ENCODE measurements around the gene GNG14. TPM values are rescaled to one million over a fixed set of nuclear protein-coding genes. Genes with fewer than 3 reads are reported as not detected.
A peak's percentile ranks its signal among the peaks of the same experiment; 100 is the strongest.
"Not testable (repeated sequence)": the region's sequence is repeated elsewhere in the genome, so short reads cannot be mapped to it uniquely, and the experiment has no call there.

Gene GNG14
- polyA plus RNA-seq, 3 donors = 0.45 to 0.55 TPM; not detected in 1

DNA sequence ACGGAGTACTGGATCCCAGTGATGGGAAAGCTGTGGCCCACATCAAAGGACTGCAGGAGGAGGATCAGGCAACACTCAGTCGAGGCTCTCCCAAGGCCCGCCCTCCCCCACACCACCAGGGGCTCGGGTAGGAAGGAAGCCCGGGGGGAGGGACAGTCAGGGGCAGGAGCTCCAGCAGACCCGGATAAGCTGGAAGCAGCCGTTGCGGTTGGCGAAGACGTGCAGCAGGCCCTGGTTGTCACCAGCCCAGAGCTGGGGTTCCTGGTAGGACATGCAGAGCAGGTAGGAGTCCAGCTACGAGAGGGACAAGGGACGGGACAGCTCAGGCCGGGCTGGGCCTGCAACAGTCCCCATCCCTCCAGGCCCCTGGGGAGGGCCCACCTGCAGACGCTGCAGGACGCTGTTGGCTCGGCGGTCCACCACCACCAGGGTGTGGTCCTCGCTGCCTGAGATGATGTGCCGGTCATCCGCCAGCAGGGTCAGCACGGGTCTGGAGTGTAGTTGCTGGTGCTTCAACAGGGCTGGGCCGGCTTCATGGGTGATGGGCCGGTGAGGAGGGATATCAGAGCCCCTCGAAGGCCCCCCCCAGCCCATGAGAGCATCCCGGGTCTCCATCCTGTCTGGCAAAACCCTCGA lies 1.9 kb downstream of the GNG14 start:
- DNase-seq (ENCODE audit: extremely low read depth in 1 of 11, low read depth in 9 of 11, low spot score in 4 of 11) = no peak

DNA sequence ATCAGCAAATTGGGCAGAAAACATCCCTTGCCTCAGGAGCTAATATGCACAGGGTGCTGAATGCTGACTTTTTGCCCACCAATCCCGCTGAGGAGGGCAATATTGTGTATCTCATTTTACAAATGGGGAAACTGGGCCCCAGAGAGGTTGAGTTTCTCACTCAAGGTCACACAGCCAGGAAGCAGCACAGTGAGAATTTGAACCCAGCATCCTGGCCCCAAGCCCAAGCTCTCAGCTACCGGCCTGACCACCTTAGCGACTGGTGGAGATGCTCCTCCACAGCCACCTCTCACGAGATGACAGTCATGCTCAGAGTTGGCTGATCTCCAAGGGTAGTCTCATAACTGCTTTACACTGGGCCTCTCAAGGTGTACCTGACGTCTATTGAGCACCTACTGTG lies 5.2 kb downstream of the GNG14 start:
- no peak for DNase-seq (ENCODE audit: extremely low read depth in 1 of 11, low read depth in 9 of 11, low spot score in 4 of 11)

DNA sequence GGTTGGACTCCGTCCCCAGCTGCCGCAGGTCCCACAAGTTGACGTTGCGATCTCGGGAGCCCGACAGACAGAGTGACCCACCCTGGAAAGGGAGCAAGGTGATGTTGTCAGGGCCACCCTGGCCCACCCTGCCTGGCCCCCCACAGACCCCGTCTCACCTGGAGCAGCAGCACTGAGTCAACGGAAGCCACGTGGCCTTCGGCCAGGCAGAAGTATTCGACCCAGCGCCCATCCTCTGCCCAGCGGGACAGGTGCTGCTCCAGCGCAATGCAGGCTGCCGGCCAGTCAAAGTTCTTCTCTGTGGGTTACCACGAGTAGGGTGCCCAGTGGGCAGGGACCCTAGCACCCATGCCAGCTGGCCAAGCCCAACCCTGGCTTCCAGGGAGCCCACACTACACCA lies 6.8 kb downstream of the GNG14 start:
- no peak for DNase-seq (ENCODE audit: extremely low read depth in 1 of 11, low read depth in 9 of 11, low spot score in 4 of 11)

DNA sequence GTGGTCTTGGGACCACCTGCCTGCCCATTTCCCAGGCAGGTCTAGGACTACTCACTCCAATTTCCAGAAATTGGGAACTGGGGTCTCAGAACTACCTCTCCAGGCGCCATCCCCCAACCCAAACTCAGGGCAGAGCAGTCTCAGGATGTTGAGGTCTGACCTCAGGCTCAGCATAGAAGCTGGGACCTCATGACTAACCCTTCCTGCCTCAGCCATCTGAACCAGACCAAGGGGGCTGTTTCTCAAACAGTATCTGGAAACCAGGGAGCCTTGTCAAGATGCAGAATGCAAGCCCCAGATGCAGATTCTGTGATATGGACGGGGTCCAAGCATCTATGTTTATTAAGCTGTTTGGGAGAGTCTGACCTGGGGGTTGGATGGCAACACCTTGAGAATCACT lies 7.3 kb downstream of the GNG14 start:
- no peak for DNase-seq (ENCODE audit: extremely low read depth in 1 of 11, low read depth in 9 of 11, low spot score in 4 of 11)

DNA sequence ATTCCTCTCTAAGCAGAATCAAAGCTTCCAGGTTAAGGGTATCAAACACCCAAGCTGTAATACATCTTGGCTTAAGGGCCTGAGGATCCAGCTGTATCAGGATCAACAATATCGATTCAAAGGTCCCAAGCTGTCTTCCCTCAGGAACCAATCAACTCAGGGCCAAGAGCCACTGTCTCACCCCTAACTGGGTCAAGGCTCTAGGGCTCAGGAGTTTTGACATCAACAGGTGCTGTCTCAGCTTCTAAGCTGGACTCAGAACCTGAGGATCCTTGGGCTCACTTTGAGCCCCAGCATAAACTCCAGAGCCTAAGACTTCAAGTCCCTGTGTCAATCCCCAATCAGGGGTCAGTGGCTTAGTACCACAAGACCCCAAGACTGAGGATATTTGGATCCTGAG lies 7.7 kb downstream of the GNG14 start:
- no peak for DNase-seq (ENCODE audit: extremely low read depth in 1 of 11, low read depth in 9 of 11, low spot score in 4 of 11)

DNA sequence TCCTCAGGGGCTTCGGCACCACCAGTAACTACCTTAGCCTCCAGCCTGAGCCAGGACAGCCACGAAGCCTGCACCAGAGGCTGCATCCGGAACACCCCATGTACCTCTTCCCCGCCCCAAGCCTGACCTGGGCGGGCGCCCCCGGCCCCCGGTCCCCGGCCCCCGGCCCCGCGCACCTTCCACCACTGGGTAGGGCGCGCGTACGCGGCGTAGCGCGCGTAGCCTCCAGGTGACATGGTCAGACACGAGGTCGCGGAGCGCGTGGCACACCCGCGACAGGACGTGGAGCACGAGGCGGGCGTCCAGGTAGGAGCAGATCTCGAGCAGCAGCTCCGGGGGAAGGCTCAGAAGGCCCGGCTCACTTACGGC lies 8.2 kb downstream of the GNG14 start:
- DNase-seq (ENCODE audit: extremely low read depth in 1 of 11, low read depth in 9 of 11, low spot score in 4 of 11) = no peak

DNA sequence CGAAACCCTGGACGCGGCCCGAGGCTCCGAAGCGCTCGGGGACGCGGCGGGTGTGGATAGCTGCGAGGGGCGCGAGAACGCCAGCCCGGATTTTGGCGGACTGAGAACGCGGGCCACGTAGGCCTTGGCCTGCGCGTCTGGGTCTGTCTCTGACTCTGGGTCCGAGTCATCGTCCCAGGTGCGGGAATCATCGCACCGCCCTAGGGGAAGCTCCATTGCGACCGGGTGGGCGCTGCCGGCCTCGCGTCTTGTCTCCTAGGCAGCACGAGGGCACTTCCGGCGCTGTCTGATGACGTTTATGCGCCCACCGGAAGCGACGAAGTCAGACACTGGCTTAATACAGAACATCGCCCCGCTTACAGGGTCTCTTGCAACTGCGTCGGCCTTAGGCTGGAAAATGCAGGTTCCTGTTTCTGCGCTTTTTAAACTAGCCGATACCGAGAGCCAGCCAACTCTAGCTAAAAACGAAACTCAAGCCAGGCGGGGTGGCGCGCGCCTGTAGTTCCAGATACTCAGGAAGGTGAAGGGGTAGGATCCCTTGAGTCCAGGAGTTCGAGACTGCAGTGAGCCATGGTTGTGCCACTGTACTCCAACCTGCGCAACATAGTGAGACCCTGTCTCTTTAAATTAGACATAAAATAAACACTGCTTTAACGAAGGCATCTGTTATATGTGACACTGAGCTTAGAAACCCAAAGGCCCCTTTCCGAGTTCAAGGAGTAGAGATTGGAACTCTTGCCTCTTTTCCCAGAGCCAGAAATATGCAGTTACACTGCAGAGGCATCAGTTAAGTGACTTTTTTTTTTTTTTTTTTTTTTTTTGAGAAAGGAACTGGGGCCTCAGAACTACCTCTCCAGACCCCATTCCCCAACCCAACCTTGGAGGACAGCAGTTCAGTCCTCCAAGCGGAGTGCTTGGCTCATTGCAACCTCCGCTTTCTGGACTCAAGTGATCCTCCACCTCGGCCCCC lies 8.9 kb downstream of the GNG14 start, which contains the start of gene FBXW9:
Gene FBXW9 (minus strand): TSS at position 266 of the 970 bp plus-strand sequence. CDS start 50 bp downstream, at position 216.
- peak; percentile 90 to 97 (median 94) for DNase-seq (ENCODE audit: extremely low read depth in 1 of 11, low read depth in 9 of 11, low spot score in 4 of 11)

DNA sequence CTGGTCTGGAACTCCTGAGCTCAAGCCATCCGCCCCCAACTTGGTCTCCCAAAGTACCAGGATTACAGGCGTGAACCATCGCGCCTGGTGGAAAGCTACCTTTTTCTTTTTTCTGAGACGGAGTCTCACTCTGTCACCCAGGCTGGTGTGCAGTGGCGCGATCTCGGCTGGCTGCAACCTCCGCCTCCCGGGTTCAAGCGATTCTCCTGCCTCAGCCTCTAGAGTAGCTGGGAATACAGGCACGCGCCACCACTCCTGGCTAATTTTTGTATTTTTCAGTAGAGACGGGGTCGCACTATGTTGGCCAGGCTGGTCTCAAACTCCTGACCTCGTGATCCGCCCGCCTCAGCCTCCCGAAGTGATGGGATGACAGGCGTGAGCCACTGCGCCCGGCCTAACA lies 9.6 kb downstream of the GNG14 start:
- not testable (repeated sequence) for DNase-seq (ENCODE audit: extremely low read depth in 1 of 11, low read depth in 9 of 11, low spot score in 4 of 11)

DNA sequence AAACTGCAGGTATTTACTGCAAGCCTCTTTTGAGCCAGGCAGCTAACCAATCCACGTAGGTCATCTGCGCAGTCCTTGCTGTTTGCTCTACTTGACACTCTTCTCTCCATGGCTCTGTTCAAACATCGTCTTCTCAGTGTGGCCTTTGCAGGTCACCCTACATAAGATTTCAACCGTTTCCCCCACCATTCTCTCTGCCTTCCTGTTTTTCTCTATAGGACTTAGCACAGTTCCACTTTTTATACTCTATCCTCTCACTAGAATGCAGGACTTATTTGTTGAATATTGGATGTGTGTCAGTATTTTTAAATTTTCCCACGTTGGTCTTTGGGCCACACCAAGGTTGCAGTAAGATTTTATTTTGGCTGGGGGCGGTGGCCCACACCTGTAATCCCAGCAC lies 10.3 kb downstream of the GNG14 start:
- no peak for DNase-seq (ENCODE audit: extremely low read depth in 1 of 11, low read depth in 9 of 11, low spot score in 4 of 11)

DNA sequence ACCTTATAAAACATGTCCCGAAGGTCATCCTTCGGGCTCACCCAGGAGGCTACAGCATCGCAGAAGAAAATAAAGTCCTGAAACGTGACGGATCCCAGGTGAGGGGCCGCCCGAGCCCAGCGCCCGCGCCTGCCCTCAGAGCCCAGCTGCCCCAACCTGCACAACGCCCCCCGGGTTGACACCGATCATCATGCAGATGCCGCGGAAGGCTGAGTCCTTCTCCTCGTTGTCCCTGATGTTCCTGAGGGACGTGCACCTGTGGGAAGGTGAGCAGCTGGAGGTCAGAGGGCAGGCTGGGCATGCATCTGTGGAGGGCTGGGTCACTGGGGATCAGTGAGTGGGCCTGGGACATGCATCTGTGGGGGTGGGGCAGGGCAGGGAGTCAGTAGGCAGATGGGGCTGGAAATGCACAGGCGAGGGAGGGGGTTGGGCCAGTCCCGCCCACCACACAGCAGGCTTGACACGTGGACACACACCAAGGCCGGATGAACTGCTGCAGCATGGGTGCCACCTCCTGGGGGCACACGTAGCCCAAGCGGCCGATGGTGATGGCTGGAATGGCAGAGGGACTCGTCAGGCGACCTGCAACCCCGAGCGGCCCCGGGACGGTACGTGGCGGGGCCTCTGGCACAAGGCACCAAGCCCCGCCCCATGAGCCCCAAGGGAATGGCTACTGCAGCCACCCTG lies 13.9 kb downstream of the GNG14 start:
- DNase-seq (ENCODE audit: extremely low read depth in 1 of 11, low read depth in 9 of 11, low spot score in 4 of 11) = no peak

DNA sequence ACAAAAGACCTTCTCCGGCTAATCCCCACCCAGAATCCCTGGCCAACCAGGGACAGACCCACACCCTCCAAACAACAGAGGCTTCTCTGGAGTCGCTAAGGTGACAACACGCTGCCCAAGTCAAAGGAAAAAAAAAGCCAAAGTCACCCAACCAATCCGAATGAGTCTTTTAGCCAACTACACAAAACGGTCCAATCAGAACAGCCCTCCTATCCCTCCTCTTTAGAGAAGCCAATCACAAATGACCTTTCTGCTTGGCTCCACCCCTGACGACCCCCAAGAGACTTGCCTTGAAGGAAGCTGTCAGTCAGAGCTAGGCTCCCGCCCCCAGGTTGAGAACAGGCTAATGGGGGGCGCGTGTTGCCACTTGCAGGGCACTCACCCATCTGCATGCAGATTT lies 15.2 kb downstream of the GNG14 start:
- peak in 1 of 11 donors; percentile 14 for DNase-seq (ENCODE audit: extremely low read depth in 1 of 11, low read depth in 9 of 11, low spot score in 4 of 11)

DNA sequence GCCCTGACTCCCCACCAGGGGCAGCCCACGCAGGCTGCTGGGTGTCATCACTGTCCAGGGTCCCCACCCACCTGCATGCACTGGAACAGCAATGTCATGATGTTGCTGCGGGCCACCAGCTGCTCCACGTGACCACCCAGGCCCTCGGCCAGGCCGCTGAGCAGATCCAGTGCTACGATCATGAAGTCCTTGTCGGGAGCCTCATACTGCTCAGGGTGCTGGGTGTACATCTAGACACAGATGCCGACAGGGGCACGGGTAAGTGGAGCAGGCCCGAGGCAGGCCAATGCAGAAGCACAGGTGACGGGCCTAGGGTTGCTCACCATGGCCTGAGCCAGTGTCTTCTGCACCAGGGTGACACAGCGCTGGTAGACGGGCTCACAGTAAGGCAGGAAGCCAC lies 17.4 kb downstream of the GNG14 start:
- DNase-seq (ENCODE audit: extremely low read depth in 1 of 11, low read depth in 9 of 11, low spot score in 4 of 11) = no peak

DNA sequence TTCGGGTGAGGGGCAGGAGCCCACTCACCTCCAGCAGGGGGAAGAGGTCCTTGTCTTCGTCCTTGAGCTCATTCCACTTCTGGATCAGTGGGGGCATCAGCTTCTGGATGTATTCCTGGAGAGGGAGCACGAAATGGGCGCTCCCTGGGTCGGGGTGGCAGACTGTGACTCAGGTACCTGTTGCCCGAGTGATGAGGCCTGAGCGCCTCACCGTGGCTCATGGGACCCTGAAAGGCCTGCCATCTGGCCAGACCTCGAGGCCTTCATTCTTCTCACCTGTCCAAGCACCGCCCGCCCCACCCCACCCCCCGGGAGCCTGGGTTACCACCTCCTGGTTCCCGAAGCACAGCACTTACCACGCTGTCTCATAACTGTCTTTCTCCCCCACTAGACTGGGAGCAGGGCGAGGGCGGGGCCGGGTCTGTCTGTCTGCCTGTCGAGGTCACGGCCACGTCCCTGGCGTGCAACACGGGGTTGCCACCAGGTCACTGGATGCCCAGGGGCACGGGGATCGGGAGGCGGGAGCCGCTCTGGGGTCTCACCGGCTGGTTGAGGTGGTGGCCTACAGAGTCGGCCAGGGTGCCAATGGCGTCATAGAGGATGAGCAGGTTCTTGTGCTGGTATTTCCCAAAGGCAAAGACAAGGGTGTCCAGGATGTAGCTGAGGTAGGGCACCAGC lies 18.0 kb downstream of the GNG14 start:
- DNase-seq (ENCODE audit: extremely low read depth in 1 of 11, low read depth in 9 of 11, low spot score in 4 of 11) = no peak

DNA sequence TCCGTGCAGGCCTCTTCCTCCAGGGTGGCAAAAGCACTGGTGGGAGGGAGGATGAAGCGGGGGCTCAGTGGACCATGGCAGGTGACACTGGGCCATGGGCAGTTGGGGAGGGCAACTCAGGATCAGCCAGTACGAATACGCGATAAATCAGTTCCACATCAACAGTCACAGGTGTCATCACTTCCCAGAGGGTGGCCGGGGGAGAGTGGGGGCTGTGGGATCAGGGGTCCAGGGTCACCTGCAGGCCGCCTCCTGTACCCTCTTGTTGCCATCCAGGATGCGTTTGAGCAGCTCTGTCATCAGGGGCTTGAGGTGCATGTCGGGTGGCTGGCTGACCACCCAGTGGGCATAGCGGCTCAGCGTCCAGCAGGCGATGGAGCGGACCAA lies 18.5 kb downstream of the GNG14 start:
- DNase-seq (ENCODE audit: extremely low read depth in 1 of 11, low read depth in 9 of 11, low spot score in 4 of 11) = no peak

DNA sequence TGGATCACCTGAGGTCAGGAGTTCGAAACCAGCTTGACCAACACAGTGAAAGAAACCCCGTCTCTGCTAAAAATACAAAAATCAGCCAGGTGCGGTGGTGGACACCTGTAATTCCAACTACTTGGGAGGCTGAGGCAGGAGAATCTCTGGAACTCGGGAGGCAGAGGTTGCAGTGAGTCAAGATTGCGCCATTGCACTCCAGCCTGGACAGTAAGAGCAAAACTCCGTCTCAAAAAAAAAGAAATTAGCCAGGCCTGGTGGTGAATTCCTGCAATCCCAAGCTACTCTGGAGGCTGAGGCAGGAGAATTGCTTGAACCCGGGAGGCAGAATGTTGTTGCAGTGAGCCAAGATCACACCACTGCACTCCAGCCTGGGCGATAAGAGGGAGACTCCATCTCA lies 20.8 kb downstream of the GNG14 start:
- no peak for DNase-seq (ENCODE audit: extremely low read depth in 1 of 11, low read depth in 9 of 11, low spot score in 4 of 11)

DNA sequence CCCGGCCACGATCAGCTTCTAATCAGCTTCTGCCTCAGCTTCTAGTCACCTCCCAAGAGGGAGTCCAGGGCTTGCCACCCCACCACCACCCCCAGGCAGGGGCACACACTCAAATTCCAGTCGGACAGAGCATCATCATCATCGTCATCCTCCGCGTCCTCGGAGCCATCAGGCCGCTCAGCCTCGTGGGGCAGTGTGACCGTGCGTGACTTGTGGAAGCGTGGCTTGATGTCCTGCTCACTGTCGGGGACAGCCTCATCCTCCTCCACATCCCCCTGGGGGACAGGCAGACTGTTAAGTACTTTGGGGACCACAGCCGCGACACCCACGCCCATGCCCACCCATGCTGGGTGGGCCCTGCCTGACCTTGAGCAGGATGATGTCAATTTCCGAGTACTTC lies 23.4 kb downstream of the GNG14 start:
- no peak for DNase-seq (ENCODE audit: extremely low read depth in 1 of 11, low read depth in 9 of 11, low spot score in 4 of 11)

DNA sequence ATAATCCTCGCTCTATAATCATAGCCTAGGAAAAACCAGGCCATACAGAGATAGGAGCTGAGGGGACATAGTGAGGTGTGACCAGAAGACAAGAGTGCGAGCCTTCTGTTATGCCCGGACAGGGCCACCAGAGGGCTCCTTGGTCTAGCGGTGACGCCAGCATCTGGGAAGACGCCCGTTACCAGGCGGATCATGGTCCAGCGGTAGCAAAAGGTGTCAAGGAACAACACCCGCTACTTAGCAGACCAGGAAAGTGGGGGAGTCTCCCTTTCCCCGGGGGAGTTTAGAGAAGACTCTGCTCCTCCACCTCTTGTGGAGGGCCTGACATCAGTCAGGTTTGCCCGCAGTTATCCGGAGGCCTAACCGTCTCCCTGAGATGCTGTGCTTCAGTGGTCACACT lies 24.3 kb downstream of the GNG14 start:
- DNase-seq (ENCODE audit: extremely low read depth in 1 of 11, low read depth in 9 of 11, low spot score in 4 of 11) = not testable (repeated sequence)

DNA sequence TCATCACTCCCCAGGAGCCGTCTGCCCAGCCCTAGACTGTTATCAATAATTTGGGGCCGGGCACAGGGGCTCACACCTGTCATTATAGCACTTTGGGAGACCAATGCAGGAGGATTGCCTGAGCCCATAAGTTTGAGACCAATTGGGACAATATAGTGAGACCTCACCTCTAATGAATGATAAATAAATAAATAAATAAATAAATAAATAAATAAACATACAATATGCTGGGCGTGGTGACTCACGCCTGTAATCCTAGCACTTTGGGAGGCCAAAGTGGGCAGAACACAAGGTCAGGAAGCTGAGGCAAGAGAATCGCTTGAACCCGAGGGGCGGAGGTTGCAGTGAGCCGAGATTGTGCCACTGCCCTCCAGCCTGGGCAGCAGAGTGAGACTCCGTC lies 25.5 kb downstream of the GNG14 start:
- DNase-seq (ENCODE audit: extremely low read depth in 1 of 11, low read depth in 9 of 11, low spot score in 4 of 11) = not testable (repeated sequence)

DNA sequence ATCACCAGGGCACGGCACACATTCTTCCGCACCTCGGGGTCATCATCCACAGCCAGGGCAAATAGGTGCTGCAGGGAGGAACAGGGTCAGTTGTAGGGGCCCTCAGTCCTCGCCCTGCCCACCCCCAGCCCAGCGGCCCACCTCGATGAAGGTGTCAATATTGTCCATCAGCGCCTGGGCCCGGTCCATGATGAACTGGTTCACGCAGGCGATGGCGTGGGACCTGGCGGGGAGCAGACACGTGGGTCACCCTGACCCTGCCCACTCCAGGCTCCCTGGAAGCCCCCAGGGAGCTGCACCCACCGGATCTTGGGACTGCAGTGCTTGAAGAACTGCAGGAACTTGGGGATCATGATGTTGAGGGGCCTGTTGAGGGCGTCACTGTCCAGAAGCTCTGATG lies 27.3 kb downstream of the GNG14 start:
- no peak for DNase-seq (ENCODE audit: extremely low read depth in 1 of 11, low read depth in 9 of 11, low spot score in 4 of 11)

Measured in renal cortex interstitium (tissue), 11 donors.